Measurements from ENCODE around the gene SPATA21.

SPATA21 gene

GRCh38 chr1:16451841-16452528, 14.8 kb upstream of the SPATA21 start:
- TF ChIP-seq CTCF (IDR thresholded peaks at IDR 0.05) = no peak
- H3K27ac ChIP-seq = no peak overlapping the region
- H3K36me3 ChIP-seq = peaks cover 64 to 99% (median 93%) of the 10 kb centered on the region in 3 donors
- no peaks in the 10 kb centered on the region for H3K27me3 ChIP-seq
- H3K4me1 ChIP-seq = no peaks in the 10 kb centered on the region
- DNase-seq = peak in 1 of 2 donors; percentile 53
- intact Hi-C loops (cut with DNase I; ENCODE audit: low total_unique reads) = no loop called here
- H3K9me3 ChIP-seq = no peaks in the 10 kb centered on the region
- H3K4me3 ChIP-seq = no peak overlapping the region

DNA sequence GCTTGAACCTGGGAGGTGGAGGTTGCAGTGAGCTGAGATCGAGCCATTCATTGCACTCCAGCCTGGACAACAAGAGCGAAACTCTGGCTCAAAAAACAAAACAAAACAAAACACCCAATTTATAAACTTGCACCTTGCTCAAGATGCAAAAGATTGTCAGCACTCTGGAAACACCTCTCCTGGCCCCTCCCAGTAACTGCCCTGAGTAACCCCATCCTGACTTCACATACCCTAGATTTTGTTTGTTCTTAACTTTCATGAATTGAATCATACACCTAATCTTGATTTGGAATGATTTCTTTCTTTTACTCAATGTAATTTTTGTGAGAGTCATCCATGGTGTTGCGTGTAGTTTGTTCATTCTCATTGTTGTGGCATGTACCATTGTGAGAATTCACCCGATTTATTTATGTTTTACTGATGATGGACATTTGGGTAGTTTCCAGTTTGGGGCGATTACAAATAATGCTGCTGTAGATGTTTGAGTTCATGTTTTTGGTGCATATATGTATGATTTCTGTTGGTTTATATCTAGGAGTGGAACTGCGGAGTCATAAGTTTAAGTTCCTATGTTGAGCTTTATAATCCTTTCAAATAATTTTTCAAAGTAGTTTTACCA, 13.7 kb upstream of the SPATA21 start:
- Histone ChIP-seq H3K4me1 (no peaks in the 10 kb centered on the region), H3K27ac (no peak overlapping the region), H3K4me3 (no peak overlapping the region), H3K36me3 (peaks cover 58 to 99% (median 83%) of the 10 kb centered on the region in 3 donors), H3K9me3 (no peaks in the 10 kb centered on the region), H3K27me3 (no peaks in the 10 kb centered on the region)
- no peak for DNase-seq
- TF ChIP-seq CTCF (IDR thresholded peaks at IDR 0.05) = no peak
- intact Hi-C loops (cut with DNase I; ENCODE audit: low total_unique reads) = no loop called here

DNA sequence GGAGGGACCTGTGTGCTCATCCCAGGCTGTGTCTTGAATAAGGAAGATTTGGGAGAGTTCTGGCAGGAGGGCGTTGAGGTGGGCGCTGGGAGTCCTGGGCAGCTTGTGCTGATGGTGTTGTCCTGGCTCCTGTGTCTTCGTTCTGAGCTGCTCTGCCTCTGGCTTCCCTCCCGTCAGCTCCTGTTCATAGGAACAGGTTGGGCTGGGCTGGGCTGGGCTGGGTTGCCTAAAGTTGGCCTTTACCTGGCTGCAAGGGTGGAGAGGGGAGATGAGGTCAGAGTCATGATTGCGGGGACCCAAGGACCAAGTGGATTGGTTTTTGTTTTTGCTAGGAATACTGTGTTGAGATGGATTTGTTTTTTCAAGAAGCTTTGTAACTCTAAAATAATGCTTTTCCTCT, 12.4 kb upstream of the SPATA21 start:
- no peak overlapping the region for H3K27ac ChIP-seq
- TF ChIP-seq CTCF (IDR thresholded peaks at IDR 0.05) = no peak
- H3K36me3 ChIP-seq = peaks cover 65 to 99% (median 80%) of the 10 kb centered on the region in 3 donors
- intact Hi-C loops (cut with DNase I; ENCODE audit: low total_unique reads) = no loop called here
- no peaks in the 10 kb centered on the region for H3K4me1 ChIP-seq
- no peaks in the 10 kb centered on the region for H3K27me3 ChIP-seq
- no peak overlapping the region for H3K4me3 ChIP-seq
- H3K9me3 ChIP-seq = no peaks in the 10 kb centered on the region
- peak in 1 of 2 donors; percentile 50 for DNase-seq

- TF ChIP-seq CTCF (IDR thresholded peaks at IDR 0.05) = no peak
- peak in 1 of 2 donors; percentile 21 for DNase-seq
- H3K36me3 ChIP-seq = peaks cover 63 to 99% (median 78%) of the 10 kb centered on the region in 3 donors
Measured at GRCh38 chr1:16449065-16449464, 11.8 kb upstream of the SPATA21 start.

DNA sequence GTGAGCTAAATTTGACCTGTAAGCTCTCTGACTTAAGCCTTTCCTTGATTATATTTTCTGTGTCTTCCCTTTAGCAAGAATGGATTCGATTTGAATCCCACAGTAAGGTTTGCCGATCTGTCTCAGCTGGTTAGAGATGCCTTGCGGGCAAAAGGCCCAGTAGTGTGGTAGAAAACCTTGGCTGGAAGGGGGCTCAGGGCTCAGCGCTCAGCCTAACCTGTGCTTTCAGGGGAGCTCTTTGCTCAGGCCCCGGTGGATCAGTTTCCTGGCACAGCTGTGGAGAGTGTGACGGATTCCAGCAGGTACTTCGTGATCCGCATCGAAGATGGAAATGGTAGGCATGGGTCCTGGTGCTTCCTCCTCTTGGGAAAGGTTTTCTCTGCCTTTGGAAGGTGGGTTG, 10.4 kb upstream of the SPATA21 start:
- intact Hi-C loops (cut with DNase I; ENCODE audit: low total_unique reads) = no loop called here
- no peak overlapping the region for H3K27ac ChIP-seq
- no peak for TF ChIP-seq CTCF (IDR thresholded peaks at IDR 0.05)
- no peak for DNase-seq
- H3K9me3 ChIP-seq = no peaks in the 10 kb centered on the region
- H3K27me3 ChIP-seq = no peaks in the 10 kb centered on the region
- peaks cover 0 to 12% (median 6%) of the 10 kb centered on the region in 4 donors for H3K4me1 ChIP-seq
- H3K4me3 ChIP-seq = no peak overlapping the region
- peaks cover 49 to 93% (median 73%) of the 10 kb centered on the region in 3 donors for H3K36me3 ChIP-seq

More at GRCh38 chr1:16449065-16449464, 11.8 kb upstream of the SPATA21 start:
- no peaks in the 10 kb centered on the region for H3K4me1 ChIP-seq
- no peak overlapping the region for H3K4me3 ChIP-seq
- H3K9me3 ChIP-seq = no peaks in the 10 kb centered on the region
- H3K27ac ChIP-seq = no peak overlapping the region
- intact Hi-C loops (cut with DNase I; ENCODE audit: low total_unique reads) = no loop called here
- no peaks in the 10 kb centered on the region for H3K27me3 ChIP-seq
